CD4-positive, alpha-beta T cell treated with Interleukin-21 for 1 hour (primary cell): ENCODE measurements around the gene SPOP.
"Not testable (repeated sequence)": the region's sequence is repeated elsewhere in the genome, so short reads cannot be mapped to it uniquely, and the experiment has no call there.

Experiments used
- DNase-seq: peaks from one replicate; pipeline ENCODE4 v3.0.0-alpha.2; 2020

The SPOP gene

GRCh38 chr17:49695698-49696232 lies 17.9 kb upstream of the SPOP start:
- no peak for DNase-seq

GRCh38 chr17:49694847-49695697 lies 17.2 kb upstream of the SPOP start:
- DNase-seq = peak; percentile 76

GRCh38 chr17:49692751-49693150 lies 14.9 kb upstream of the SPOP start:
- no peak for DNase-seq

- no peak for DNase-seq
Measured at GRCh38 chr17:49691677-49692191, 13.8 kb upstream of the SPOP start.

GRCh38 chr17:49691086-49691676 lies 13.3 kb upstream of the SPOP start:
- DNase-seq = no peak

GRCh38 chr17:49690256-49690655 lies 12.4 kb upstream of the SPOP start:
- no peak for DNase-seq

- no peak for DNase-seq
Measured at GRCh38 chr17:49688848-49689247, 11.0 kb upstream of the SPOP start.

- peak; percentile 43 for DNase-seq
Measured at GRCh38 chr17:49687878-49688491, 10.1 kb upstream of the SPOP start.

GRCh38 chr17:49681106-49681979 lies 3.4 kb upstream of the SPOP start:
- DNase-seq = no peak

GRCh38 chr17:49680314-49680713 lies 2.4 kb upstream of the SPOP start:
- no peak for DNase-seq

GRCh38 chr17:49677134-49677932 lies 564 bp downstream of the SPOP start:
- peak; percentile 95 for DNase-seq

GRCh38 chr17:49676276-49676868 lies 1.5 kb downstream of the SPOP start:
- peak; percentile 89 for DNase-seq

GRCh38 chr17:49674507-49674906 lies 3.4 kb downstream of the SPOP start:
- no peak for DNase-seq

- DNase-seq = not testable (repeated sequence)
Measured at GRCh38 chr17:49673679-49674078, 4.2 kb downstream of the SPOP start.

- no peak for DNase-seq
Measured at GRCh38 chr17:49670641-49671040, 7.3 kb downstream of the SPOP start.

GRCh38 chr17:49670002-49670401 lies 7.9 kb downstream of the SPOP start:
- DNase-seq = no peak

GRCh38 chr17:49667854-49668253 lies 10.0 kb downstream of the SPOP start:
- DNase-seq = no peak

- DNase-seq = no peak
Measured at GRCh38 chr17:49664706-49665211, 13.1 kb downstream of the SPOP start.

GRCh38 chr17:49659661-49660382 lies 18.1 kb downstream of the SPOP start:
- no peak for DNase-seq

- DNase-seq = no peak
Measured at GRCh38 chr17:49656247-49656646, 21.6 kb downstream of the SPOP start.
